Neural crest cell (in vitro differentiated cells): ENCODE data around the gene CTU1. TPM values are rescaled to one million over a fixed set of nuclear protein-coding genes. Genes with fewer than 3 reads are reported as not detected.

ENCODE experiments used
- DNase-seq: peaks from one replicate; pipeline ENCODE4 v3.0.0; 2021; ENCODE audit warnings: low read depth, mixed read lengths, low spot score
- H3K27ac Mint-ChIP-seq: one replicate; pipeline ENCODE4 v1.8.0; 2021; ENCODE audit warnings: mild to moderate bottlenecking, mixed read lengths; ENCODE audit not compliant: unreplicated experiment
- H3K27me3 Mint-ChIP-seq: 2 replicates; pipeline ENCODE4 v1.8.0; 2021; ENCODE audit warnings: low read depth, mild to moderate bottlenecking, mixed read lengths
- H3K36me3 Mint-ChIP-seq: 2 replicates; pipeline ENCODE4 v1.8.0; 2021; ENCODE audit warnings: low read depth, mild to moderate bottlenecking, mixed read lengths
- H3K4me1 Mint-ChIP-seq: 2 replicates; pipeline ENCODE4 v1.8.0; 2021; ENCODE audit warnings: mixed read lengths
- H3K4me3 Mint-ChIP-seq: one replicate; pipeline ENCODE4 v1.8.0; 2021; ENCODE audit warnings: mild to moderate bottlenecking, mixed read lengths
- H3K9me3 Mint-ChIP-seq: 2 replicates; pipeline ENCODE4 v1.8.0; 2021; ENCODE audit warnings: mixed read lengths
- CTCF ChIP-seq: fragments of 200-600 bp; sonication (generic); conservative IDR thresholded peaks from 2 replicates; pipeline ENCODE4 v1.5.0; 2021; ENCODE audit warnings: antibody characterized with exemption, mild to moderate bottlenecking
- total RNA-seq: library from RNA; stranded (reverse); gene quantifications from 2 replicates; pipeline ENCODE4 v1.2.1, GENCODE V29; 2021

The CTU1 gene
- total RNA-seq, 1 donor from 2014 or later = 8.4 TPM

- no peaks in the 10 kb centered on the region for H3K9me3 Mint-ChIP-seq
- H3K27me3 Mint-ChIP-seq = peaks cover 23% of the 10 kb centered on the region
- H3K36me3 Mint-ChIP-seq = no peaks in the 10 kb centered on the region
- H3K4me3 Mint-ChIP-seq = no peak within 1 kb of the TSS
- no peaks in the 10 kb centered on the region for H3K4me1 Mint-ChIP-seq
- no peak within 1 kb of the TSS for H3K27ac Mint-ChIP-seq
- DNase-seq = no peak
- TF ChIP-seq CTCF = no peak
Observed at GRCh38 chr19:51124729-51125128, 16.5 kb upstream of the CTU1 start, which contains the start of gene SIGLEC9. TSS of gene SIGLEC9 (plus strand) at chr19:51124906. CDS start at chr19:51124975, 69 bp downstream.

DNA sequence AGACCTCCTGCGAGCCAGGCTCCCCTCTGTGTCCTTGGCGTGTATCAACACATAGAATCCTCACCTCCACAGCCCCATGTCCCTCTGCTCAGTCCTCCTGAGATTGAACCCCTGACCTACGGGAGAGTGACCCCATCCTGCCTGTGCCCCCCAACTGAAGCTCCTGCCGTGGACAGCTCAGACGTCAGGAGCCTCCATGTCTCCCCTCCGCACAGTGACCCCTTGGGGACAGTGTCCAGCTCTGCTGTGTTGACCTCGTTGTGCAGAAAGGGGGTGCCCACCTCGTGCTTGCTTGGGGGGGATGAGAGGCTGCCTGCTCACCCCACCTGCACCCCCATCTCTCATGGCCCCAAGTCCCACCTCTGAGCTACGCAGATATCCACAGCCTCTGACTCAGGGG is 16.0 kb upstream of the CTU1 start:
- H3K4me3 Mint-ChIP-seq = no peak overlapping the region
- peaks cover 23% of the 10 kb centered on the region for H3K27me3 Mint-ChIP-seq
- no peaks in the 10 kb centered on the region for H3K4me1 Mint-ChIP-seq
- no peak for DNase-seq
- H3K27ac Mint-ChIP-seq = no peak overlapping the region
- no peak for TF ChIP-seq CTCF
- H3K36me3 Mint-ChIP-seq = no peaks in the 10 kb centered on the region
- no peaks in the 10 kb centered on the region for H3K9me3 Mint-ChIP-seq

DNA sequence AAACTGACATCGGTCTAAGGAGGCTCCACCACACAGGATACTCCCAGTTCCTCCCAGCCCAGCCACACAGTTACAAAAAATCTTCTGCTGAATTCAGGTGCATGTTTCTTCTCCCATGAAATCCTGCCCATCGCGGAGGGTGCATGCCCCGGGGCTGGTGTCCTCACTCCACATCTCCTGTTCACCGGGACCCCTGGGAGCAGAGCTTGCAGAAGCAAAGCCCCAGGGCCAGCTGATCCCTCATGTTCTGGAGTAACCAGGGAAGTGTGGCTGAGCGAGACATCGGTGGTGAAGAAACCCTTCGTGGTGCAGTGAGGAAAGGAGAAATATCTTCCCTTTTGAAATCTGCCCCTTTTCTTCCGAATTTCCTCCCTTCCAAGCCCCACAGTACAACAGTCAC is 15.6 kb upstream of the CTU1 start:
- TF ChIP-seq CTCF = no peak
- Mint-ChIP-seq H3K4me1 (no peaks in the 10 kb centered on the region), H3K36me3 (no peaks in the 10 kb centered on the region), H3K9me3 (no peaks in the 10 kb centered on the region), H3K27me3 (peaks cover 26% of the 10 kb centered on the region), H3K27ac (no peak overlapping the region), H3K4me3 (no peak overlapping the region)
- no peak for DNase-seq

GRCh38 chr19:51123381-51123800 is 15.2 kb upstream of the CTU1 start:
- Mint-ChIP-seq H3K36me3 (no peaks in the 10 kb centered on the region), H3K4me3 (no peak overlapping the region), H3K27me3 (peaks cover 25% of the 10 kb centered on the region), H3K4me1 (no peaks in the 10 kb centered on the region), H3K27ac (no peak overlapping the region), H3K9me3 (no peaks in the 10 kb centered on the region)
- no peak for DNase-seq
- no peak for TF ChIP-seq CTCF

GRCh38 chr19:51122112-51122981 is 14.1 kb upstream of the CTU1 start:
- no peak overlapping the region for H3K4me3 Mint-ChIP-seq
- DNase-seq = no peak

More at GRCh38 chr19:51122112-51122981, 14.1 kb upstream of the CTU1 start:
- no peak overlapping the region for H3K27ac Mint-ChIP-seq
- no peaks in the 10 kb centered on the region for H3K4me1 Mint-ChIP-seq
- TF ChIP-seq CTCF = no peak
- no peaks in the 10 kb centered on the region for H3K9me3 Mint-ChIP-seq
- peaks cover 31% of the 10 kb centered on the region for H3K27me3 Mint-ChIP-seq
- no peaks in the 10 kb centered on the region for H3K36me3 Mint-ChIP-seq
